ENCODE data around the gene ZNF423.

- TF ChIP-seq GATA2 (IDR thresholded peaks at IDR 0.05; ENCODE audit: low read depth, low read length) (no peak), GATA3 (IDR thresholded peaks at IDR 0.05; ENCODE audit: low read depth, low read length) (no peak)
These were observed 92.1 kb downstream of the ZNF423 start for GRCh38 chr16:49763826-49764225.

Data from SH-SY5Y (cell line).